B cell (primary cell): ENCODE data around the gene DHRS11.

Source experiments
- EZH2 ChIP-seq: IDR thresholded peaks from 2 replicates; pipeline ENCODE4 v1.6.1; 2012; ENCODE audit warnings: borderline replicate concordance, low read depth, mild to moderate bottlenecking, moderate library complexity, low read length; ENCODE audit not compliant: insufficient read depth, poor library complexity, severe bottlenecking
- TF ChIP-seq, protein P1 (sequence below): fragments of 200-600 bp; IDR thresholded peaks from one replicate; pipeline ENCODE4 v1.8.0; 2022; ENCODE audit warnings: antibody characterized with exemption, mild to moderate bottlenecking

DNA sequence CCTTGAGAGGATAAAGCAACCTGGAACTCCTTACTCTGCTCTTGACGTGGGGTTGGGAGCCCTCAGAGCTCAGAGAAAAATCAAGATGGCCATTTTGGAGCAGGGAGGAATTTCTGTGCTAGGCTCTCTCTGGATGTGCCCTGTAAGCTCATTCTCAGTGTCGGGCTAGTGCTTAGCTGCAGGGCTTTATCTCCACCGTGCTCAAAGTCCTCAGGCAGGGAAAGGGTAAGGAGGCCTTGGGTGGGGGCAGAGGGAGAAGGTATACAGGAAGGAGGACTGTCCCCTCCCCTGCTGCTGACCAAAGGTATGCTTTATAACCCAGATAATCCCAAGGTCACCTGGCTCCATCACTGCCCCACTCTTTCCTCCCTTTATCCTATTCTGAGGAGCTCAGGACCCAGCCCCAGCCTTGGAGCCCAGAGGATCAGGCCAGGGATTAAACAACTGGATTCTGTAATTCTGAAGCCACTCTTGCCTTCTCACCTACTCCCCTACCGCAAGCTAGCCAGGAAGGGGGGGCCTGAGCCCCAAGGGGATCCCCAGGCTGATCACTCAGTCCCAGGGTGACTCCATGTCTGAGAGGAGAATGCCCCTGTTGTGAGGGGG, 1.1 kb downstream of the DHRS11 start:
- TF ChIP-seq, protein P1, sequence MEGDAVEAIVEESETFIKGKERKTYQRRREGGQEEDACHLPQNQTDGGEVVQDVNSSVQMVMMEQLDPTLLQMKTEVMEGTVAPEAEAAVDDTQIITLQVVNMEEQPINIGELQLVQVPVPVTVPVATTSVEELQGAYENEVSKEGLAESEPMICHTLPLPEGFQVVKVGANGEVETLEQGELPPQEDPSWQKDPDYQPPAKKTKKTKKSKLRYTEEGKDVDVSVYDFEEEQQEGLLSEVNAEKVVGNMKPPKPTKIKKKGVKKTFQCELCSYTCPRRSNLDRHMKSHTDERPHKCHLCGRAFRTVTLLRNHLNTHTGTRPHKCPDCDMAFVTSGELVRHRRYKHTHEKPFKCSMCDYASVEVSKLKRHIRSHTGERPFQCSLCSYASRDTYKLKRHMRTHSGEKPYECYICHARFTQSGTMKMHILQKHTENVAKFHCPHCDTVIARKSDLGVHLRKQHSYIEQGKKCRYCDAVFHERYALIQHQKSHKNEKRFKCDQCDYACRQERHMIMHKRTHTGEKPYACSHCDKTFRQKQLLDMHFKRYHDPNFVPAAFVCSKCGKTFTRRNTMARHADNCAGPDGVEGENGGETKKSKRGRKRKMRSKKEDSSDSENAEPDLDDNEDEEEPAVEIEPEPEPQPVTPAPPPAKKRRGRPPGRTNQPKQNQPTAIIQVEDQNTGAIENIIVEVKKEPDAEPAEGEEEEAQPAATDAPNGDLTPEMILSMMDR: no peak
- TF ChIP-seq EZH2: no peak
